Measurements from ENCODE around the gene GART.

DNA sequence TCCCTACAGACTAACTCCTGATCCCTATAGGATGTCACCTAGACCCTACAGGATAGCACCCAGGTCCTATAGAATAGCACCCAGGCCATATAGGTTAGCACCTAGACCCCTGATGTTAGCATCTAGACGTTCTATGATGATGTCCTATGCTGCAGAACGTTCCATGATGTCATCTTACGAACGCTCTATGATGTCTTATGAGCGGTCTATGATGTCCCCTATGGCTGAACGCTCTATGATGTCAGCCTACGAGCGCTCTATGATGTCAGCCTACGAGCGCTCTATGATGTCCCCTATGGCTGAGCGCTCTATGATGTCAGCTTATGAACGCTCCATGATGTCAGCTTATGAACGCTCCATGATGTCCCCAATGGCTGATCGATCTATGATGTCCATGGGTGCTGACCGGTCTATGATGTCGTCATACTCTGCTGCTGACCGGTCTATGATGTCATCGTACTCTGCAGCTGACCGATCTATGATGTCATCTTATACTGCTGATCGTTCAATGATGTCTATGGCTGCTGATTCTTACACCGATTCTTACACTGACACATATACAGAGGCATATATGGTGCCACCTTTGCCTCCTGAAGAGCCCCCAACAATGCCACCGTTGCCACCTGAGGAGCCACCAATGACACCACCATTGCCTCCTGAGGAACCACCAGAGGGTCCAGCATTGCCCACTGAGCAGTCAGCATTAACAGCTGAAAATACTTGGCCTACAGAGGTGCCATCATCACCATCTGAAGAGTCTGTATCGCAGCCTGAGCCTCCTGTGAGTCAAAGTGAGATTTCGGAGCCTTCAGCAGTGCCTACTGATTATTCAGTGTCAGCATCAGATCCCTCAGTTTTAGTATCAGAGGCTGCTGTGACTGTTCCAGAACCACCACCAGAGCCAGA is 10.4 kb upstream of the GART start:
- no peak for TF ChIP-seq YY1 (IDR thresholded peaks at IDR 0.05; ENCODE audit: insufficient read depth, insufficient read length)
- TF ChIP-seq ZNF274 (IDR thresholded peaks at IDR 0.05; ENCODE audit: low read depth, low read length) = no peak
- TF ChIP-seq SUZ12 (IDR thresholded peaks at IDR 0.05; ENCODE audit: extremely low read depth, insufficient read depth, insufficient read length) = no peak
